ENCODE measurements around the gene GMDS.

GMDS gene

GRCh38 chr6:2182251-2182650, 63.2 kb downstream of the GMDS start:
- no peak overlapping the region for H3K4me3 ChIP-seq (ENCODE audit: control insufficient read depth, low read depth, low read length)
- TF ChIP-seq CTCF (IDR thresholded peaks at IDR 0.05; ENCODE audit: control insufficient read depth, insufficient read depth, low read depth, low read length, missing control alignments): no peak
- DNase-seq (ENCODE audit: low read depth): no peak

- no peak for TF ChIP-seq CTCF (IDR thresholded peaks at IDR 0.05; ENCODE audit: control insufficient read depth, insufficient read depth, low read depth, low read length, missing control alignments)
- no peak for DNase-seq (ENCODE audit: low read depth)
- no peak overlapping the region for H3K4me3 ChIP-seq (ENCODE audit: control insufficient read depth, low read depth, low read length)
Observed at GRCh38 chr6:2181567-2181966, 63.8 kb downstream of the GMDS start.

DNA sequence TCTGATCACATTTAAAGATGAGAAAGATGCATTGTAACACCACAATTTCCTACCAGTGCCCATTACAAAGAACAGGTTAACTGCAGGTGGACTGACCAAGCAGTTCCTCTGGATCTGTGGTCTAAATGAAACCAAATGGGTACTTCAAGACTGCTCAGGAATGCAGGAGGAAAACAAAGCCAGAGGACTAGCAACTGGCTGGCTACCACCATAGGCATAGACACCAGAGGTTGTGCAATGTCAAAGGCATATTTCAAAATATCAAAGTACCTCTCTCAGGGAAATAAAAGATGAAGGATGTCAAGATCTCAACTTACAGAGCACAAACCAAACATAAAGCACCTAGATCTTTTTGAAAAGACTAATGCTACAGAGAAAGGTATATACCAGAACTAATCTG, 65.5 kb downstream of the GMDS start:
- TF ChIP-seq CTCF (IDR thresholded peaks at IDR 0.05; ENCODE audit: control insufficient read depth, insufficient read depth, low read depth, low read length, missing control alignments): no peak
- H3K4me3 ChIP-seq (ENCODE audit: control insufficient read depth, low read depth, low read length): no peak overlapping the region
- DNase-seq (ENCODE audit: low read depth): no peak

- TF ChIP-seq CTCF (IDR thresholded peaks at IDR 0.05; ENCODE audit: control insufficient read depth, insufficient read depth, low read depth, low read length, missing control alignments): no peak
- no peak for DNase-seq (ENCODE audit: low read depth)
- H3K4me3 ChIP-seq (ENCODE audit: control insufficient read depth, low read depth, low read length): no peak overlapping the region
Observed at GRCh38 chr6:2179241-2179640, 66.2 kb downstream of the GMDS start.

GRCh38 chr6:2178125-2178524, 67.3 kb downstream of the GMDS start:
- no peak for DNase-seq (ENCODE audit: low read depth)
- TF ChIP-seq CTCF (IDR thresholded peaks at IDR 0.05; ENCODE audit: control insufficient read depth, insufficient read depth, low read depth, low read length, missing control alignments): no peak
- no peak overlapping the region for H3K4me3 ChIP-seq (ENCODE audit: control insufficient read depth, low read depth, low read length)

GRCh38 chr6:2175825-2176224, 69.6 kb downstream of the GMDS start:
- H3K4me3 ChIP-seq (ENCODE audit: control insufficient read depth, low read depth, low read length): no peak overlapping the region
- no peak for TF ChIP-seq CTCF (IDR thresholded peaks at IDR 0.05; ENCODE audit: control insufficient read depth, insufficient read depth, low read depth, low read length, missing control alignments)
- no peak for DNase-seq (ENCODE audit: low read depth)

Data from AG09309 (cell line).